22Rv1 (cell line): ENCODE data around the gene STRIP1.

Experiments
- H3K27ac ChIP-seq: fragments of 450-650 bp; 2 replicates; pipeline ENCODE4 v1.5.1; 2017
- ZFX ChIP-seq: fragments of 450-650 bp; IDR thresholded peaks from 2 replicates; pipeline ENCODE4 v1.6.1; 2017; ENCODE audit warnings: antibody characterized with exemption, borderline replicate concordance
- TF ChIP-seq, protein P1 (sequence below): fragments of 450-650 bp; IDR thresholded peaks from 2 replicates; pipeline ENCODE4 v1.5.1; 2017; ENCODE audit warnings: mild to moderate bottlenecking

STRIP1 gene

GRCh38 chr1:110048240-110048639 lies 13.8 kb downstream of the STRIP1 start:
- TF ChIP-seq, protein P1, sequence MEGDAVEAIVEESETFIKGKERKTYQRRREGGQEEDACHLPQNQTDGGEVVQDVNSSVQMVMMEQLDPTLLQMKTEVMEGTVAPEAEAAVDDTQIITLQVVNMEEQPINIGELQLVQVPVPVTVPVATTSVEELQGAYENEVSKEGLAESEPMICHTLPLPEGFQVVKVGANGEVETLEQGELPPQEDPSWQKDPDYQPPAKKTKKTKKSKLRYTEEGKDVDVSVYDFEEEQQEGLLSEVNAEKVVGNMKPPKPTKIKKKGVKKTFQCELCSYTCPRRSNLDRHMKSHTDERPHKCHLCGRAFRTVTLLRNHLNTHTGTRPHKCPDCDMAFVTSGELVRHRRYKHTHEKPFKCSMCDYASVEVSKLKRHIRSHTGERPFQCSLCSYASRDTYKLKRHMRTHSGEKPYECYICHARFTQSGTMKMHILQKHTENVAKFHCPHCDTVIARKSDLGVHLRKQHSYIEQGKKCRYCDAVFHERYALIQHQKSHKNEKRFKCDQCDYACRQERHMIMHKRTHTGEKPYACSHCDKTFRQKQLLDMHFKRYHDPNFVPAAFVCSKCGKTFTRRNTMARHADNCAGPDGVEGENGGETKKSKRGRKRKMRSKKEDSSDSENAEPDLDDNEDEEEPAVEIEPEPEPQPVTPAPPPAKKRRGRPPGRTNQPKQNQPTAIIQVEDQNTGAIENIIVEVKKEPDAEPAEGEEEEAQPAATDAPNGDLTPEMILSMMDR: no peak
- TF ChIP-seq ZFX: no peak
- 0 out of 2 replicates have a peak overlapping the region, but pooled peaks have one; percentile 17 for H3K27ac ChIP-seq

GRCh38 chr1:110048923-110049601 lies 14.6 kb downstream of the STRIP1 start:
- TF ChIP-seq ZFX: no peak
- TF ChIP-seq, protein P1: no peak
- peak overlapping the region; percentile 17; the same call in 1 of the 2 replicates for H3K27ac ChIP-seq

DNA sequence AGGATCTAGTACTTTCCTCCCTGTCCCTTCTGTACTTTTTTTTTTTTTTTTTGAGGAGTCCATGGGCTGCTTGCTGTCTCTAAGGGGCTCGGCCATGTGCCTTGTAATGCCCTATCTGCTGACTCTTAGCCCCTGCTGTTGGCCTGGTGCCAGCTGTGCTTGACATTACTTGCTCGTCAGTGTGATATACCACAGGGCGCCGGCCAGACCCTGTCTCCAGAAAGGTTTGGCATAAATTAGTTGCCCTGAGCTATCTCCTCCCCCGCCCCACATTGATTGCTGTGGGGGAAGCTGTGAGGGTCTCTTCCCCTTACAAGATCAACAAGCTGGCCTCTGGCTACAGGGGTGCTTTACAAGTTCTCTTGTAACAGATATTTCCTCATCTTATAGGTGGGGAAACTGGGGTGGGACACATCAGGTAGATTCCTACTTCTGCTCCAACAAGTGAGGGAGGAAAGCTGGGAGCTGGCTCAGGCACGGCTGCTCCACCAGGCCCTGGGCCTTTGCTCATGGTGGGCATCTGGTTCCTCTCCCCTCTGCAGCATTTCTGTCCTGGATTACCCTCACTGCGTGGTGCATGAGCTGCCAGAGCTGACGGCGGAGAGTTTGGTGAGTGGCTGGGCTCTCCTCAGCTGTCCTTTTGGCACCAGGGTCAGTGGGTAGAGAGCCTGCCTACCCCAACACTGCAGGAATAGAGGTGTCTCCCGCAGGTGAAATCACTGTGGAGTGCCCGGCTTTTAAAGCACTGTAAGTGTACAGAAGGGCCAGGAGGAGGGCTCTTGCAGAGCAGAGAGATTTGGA lies 15.6 kb downstream of the STRIP1 start:
- TF ChIP-seq ZFX: no peak
- TF ChIP-seq, protein P1: no peak
- peak overlapping the region; percentile 17; the same call in 1 of the 2 replicates for H3K27ac ChIP-seq

GRCh38 chr1:110050602-110051261 lies 16.3 kb downstream of the STRIP1 start:
- H3K27ac ChIP-seq: no peak overlapping the region
- TF ChIP-seq ZFX: no peak
- TF ChIP-seq, protein P1: no peak

DNA sequence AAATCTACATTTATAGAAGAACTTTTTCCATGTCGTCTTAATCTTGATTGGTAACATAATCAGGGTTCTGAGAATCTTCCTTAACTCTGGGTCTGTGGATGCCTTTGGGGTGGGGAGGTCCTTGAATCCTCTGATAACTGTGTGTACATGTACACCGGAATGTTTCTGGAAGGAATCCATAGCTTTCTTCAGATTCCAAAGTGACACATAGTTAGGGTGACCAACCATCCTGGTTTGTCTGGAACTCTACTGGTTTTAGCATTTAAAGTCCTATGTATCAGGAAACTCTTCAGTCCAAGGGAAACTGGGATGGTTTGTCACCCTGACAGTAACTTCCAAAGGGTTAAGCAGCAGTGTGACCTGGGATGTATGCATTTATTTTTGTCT lies 16.8 kb downstream of the STRIP1 start:
- no peak overlapping the region for H3K27ac ChIP-seq
- no peak for TF ChIP-seq ZFX
- TF ChIP-seq, protein P1: no peak

GRCh38 chr1:110053552-110054428 lies 19.4 kb downstream of the STRIP1 start:
- H3K27ac ChIP-seq: no peak overlapping the region
- TF ChIP-seq, protein P1: peak; percentile 97
- no peak for TF ChIP-seq ZFX
